IgD-negative memory B cell (primary cell): ENCODE data around the gene VAT1. TPM values are rescaled to one million over a fixed set of nuclear protein-coding genes. Genes with fewer than 3 reads are reported as not detected.
"Not testable (repeated sequence)": the region's sequence is repeated elsewhere in the genome, so short reads cannot be mapped to it uniquely, and the experiment has no call there.

Experiments
- H3K27ac Mint-ChIP-seq, 3 donors: one replicate each; pipeline ENCODE4 v1.8.0; 2020 to 2022; ENCODE audit warnings: mild to moderate bottlenecking in 3 of 3, mixed read lengths in 3 of 3, moderate library complexity in 1 of 3
- H3K27me3 Mint-ChIP-seq: one replicate; pipeline ENCODE4 v1.8.0; 2021; ENCODE audit warnings: mixed read lengths
- H3K36me3 Mint-ChIP-seq: one replicate; pipeline ENCODE4 v1.8.0; 2020; ENCODE audit warnings: mild to moderate bottlenecking, mixed read lengths
- H3K4me1 Mint-ChIP-seq, 3 donors: one replicate each; pipeline ENCODE4 v1.8.0; 2020 to 2022; ENCODE audit warnings: mixed read lengths in 3 of 3, mild to moderate bottlenecking in 1 of 3
- H3K4me3 Mint-ChIP-seq, 4 donors: one replicate each; pipeline ENCODE4 v1.8.0; 2020 to 2022; ENCODE audit warnings: mild to moderate bottlenecking in 4 of 4, mixed read lengths in 4 of 4, moderate library complexity in 3 of 4
- H3K9me3 Mint-ChIP-seq, 3 donors: one replicate each; pipeline ENCODE4 v1.8.0; 2020 to 2021; ENCODE audit warnings: mixed read lengths in 3 of 3, mild to moderate bottlenecking in 1 of 3
- polyA plus RNA-seq: library from polyadenylated mRNA; unstranded; fragments of 300-500 nt; fragmentation: Illumina TruSeq; gene quantifications from one replicate; pipeline ENCODE4 v1.2.3, GENCODE V29; 2021

Gene VAT1
- polyA plus RNA-seq, 1 donor from 2014 or later, result 47.6 TPM

DNA sequence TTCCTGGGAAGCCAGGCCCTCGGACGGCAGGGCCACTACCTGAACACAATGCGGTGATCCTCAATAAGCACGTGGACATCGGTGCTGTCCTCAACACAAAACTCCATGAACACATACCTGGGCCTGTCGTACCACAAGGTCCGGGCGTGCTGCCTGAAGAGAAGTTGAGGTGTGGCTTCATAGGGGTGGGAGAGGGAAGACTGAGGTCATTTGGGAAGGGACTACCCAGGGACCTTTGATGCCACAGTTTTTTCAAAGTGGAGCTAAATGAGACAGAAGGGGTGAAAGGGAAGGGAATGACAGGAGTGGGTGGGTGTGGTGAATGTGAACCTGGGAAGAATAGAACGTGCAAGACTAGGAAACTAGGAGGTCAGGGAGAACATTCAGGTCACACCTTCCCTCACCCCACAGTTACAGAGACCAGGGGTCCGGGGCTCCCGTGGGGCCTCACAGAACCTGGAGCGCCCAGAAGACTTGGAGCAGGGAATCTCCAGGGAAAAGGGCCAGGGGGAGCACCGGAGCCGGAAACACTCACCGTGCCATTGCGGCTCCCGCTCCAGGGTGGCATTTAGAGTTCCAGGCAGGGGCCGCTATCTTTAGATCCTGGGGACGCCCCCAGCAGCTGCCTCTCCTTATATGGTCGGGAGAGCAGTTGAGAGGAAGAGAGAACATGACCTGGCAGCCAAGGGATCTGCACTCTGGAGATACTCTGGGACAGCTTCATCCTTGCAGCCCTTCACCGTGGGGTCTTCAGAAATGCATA is 42.5 kb downstream of the VAT1 start, which contains the start of gene PTGES3L:
PTGES3L (minus strand) TSS at position 570 of the 763 bp plus-strand sequence; CDS start at position 543, 27 bp downstream.
- Mint-ChIP-seq H3K27ac (peak within 1 kb of the TSS; percentile 86 to 99 (median 98)), H3K4me3 (peak within 1 kb of the TSS; percentile 87 to 98 (median 94)), H3K4me1 (peaks cover 17 to 27% (median 24%) of the 10 kb centered on the region in 3 donors), H3K9me3 (no peaks in the 10 kb centered on the region), H3K36me3 (peaks cover 1% of the 10 kb centered on the region), H3K27me3 (no peaks in the 10 kb centered on the region)

- H3K27me3 Mint-ChIP-seq, H3K36me3 Mint-ChIP-seq, H3K9me3 Mint-ChIP-seq: not testable (repeated sequence)
- Mint-ChIP-seq H3K4me1 (peaks cover 4 to 13% (median 7%) of the 10 kb centered on the region in 3 donors), H3K4me3 (peak overlapping the region in 1 of 4 donors; percentile 13), H3K27ac (peak overlapping the region in 1 of 3 donors; percentile 17)
These were observed 46.5 kb downstream of the VAT1 start for GRCh38 chr17:42975701-42976100.

GRCh38 chr17:42975265-42975664 is 46.9 kb downstream of the VAT1 start:
- no peaks in the 10 kb centered on the region for H3K9me3 Mint-ChIP-seq
- H3K4me3 Mint-ChIP-seq, result peak overlapping the region in 1 of 4 donors; percentile 13
- H3K27me3 Mint-ChIP-seq, result no peaks in the 10 kb centered on the region
- H3K27ac Mint-ChIP-seq, result peak overlapping the region in 1 of 3 donors; percentile 17
- no peaks in the 10 kb centered on the region for H3K36me3 Mint-ChIP-seq
- peaks cover 4 to 12% (median 7%) of the 10 kb centered on the region in 3 donors for H3K4me1 Mint-ChIP-seq

DNA sequence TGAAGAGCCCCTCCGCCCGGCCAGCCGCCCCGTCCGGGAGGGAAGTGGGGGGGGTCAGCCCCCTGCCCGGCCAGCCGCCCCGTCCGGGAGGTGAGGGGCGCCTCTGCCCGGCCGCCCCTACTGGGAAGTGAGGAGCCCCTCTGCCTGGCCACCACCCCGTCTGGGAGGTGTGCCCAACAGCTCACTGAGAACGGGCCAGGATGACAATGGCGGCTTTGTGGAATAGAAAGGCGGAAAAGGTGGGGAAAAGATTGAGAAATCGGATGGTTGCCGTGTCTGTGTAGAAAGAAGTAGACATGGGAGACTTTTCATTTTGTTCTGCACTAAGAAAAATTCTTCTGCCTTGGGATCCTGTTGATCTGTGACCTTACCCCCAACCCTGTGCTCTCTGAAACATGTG is 48.9 kb downstream of the VAT1 start:
- H3K9me3 Mint-ChIP-seq, H3K27me3 Mint-ChIP-seq, H3K27ac Mint-ChIP-seq, H3K4me1 Mint-ChIP-seq, H3K36me3 Mint-ChIP-seq, H3K4me3 Mint-ChIP-seq: not testable (repeated sequence)

- H3K4me1 Mint-ChIP-seq, result peaks cover 0 to 5% (median 0%) of the 10 kb centered on the region in 3 donors
- H3K27me3 Mint-ChIP-seq, result no peaks in the 10 kb centered on the region
- no peak overlapping the region for H3K4me3 Mint-ChIP-seq
- no peaks in the 10 kb centered on the region for H3K36me3 Mint-ChIP-seq
- H3K9me3 Mint-ChIP-seq, result no peaks in the 10 kb centered on the region
- no peak overlapping the region for H3K27ac Mint-ChIP-seq
These were observed 50.6 kb downstream of the VAT1 start for GRCh38 chr17:42971589-42971988.

GRCh38 chr17:42969001-42969581 is 53.1 kb downstream of the VAT1 start:
- H3K36me3 Mint-ChIP-seq, result no peaks in the 10 kb centered on the region
- H3K27ac Mint-ChIP-seq, result peak overlapping the region in 1 of 3 donors; percentile 26
- H3K9me3 Mint-ChIP-seq, result no peaks in the 10 kb centered on the region
- H3K27me3 Mint-ChIP-seq, result peaks cover 1% of the 10 kb centered on the region
- no peak overlapping the region for H3K4me3 Mint-ChIP-seq
- H3K4me1 Mint-ChIP-seq, result peaks cover 5 to 8% (median 5%) of the 10 kb centered on the region in 3 donors

DNA sequence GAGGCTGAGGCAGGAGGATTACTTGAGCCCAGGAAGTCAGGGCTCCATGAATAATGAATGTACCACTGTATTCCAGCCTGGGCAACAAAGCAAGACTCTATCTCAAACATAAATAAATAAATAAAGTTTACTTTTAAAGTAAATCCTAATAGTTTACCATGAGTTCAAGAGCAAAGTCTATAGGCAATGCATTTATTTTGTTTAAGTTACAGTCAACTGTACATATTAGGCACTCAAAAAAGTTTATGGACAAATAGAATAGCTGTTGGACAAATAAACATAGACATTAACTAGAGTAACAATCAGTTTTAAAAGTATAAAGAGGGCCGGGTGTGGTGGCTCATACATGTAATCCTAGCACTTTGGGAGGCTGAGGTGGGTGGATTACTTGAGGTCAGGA is 54.3 kb downstream of the VAT1 start:
- Mint-ChIP-seq H3K36me3 (peaks cover 3% of the 10 kb centered on the region), H3K27ac (no peak overlapping the region), H3K4me3 (no peak overlapping the region), H3K4me1 (peaks cover 10 to 14% (median 11%) of the 10 kb centered on the region in 3 donors), H3K9me3 (no peaks in the 10 kb centered on the region), H3K27me3 (peaks cover 1% of the 10 kb centered on the region)

Other genes with a start within 250 kb of the VAT1 start
- 45.6 TPM for gene VPS25, start 248.9 kb downstream of the VAT1 start, polyA plus RNA-seq
- not detected for gene WNK4, start 241.8 kb downstream of the VAT1 start, polyA plus RNA-seq
- 117 TPM for gene COA3, start 223.7 kb downstream of the VAT1 start, polyA plus RNA-seq
- gene CNTD1, start 223.5 kb downstream of the VAT1 start, polyA plus RNA-seq, result 0.41 TPM
- 136 TPM for gene BECN1, start 198.1 kb downstream of the VAT1 start, polyA plus RNA-seq
- 116 TPM for gene PSME3, start 189.0 kb downstream of the VAT1 start, polyA plus RNA-seq
- not detected for gene AOC2, start 177.8 kb downstream of the VAT1 start, polyA plus RNA-seq
- gene AOC3, start 171.2 kb downstream of the VAT1 start, polyA plus RNA-seq, result not detected
- not detected for gene G6PC1, start 121.6 kb downstream of the VAT1 start, polyA plus RNA-seq
- 48.9 TPM for gene AARSD1, start 57.9 kb downstream of the VAT1 start, polyA plus RNA-seq
- gene PTGES3L, start 42.3 kb downstream of the VAT1 start, polyA plus RNA-seq, result 1.4 TPM
- 24.0 TPM for gene RUNDC1, start 41.8 kb downstream of the VAT1 start, polyA plus RNA-seq
- 2,481 TPM for gene RPL27, start 24.0 kb downstream of the VAT1 start, polyA plus RNA-seq
- 63.7 TPM for gene IFI35, start 15.6 kb downstream of the VAT1 start, polyA plus RNA-seq
- gene RND2, start 2.8 kb upstream of the VAT1 start, polyA plus RNA-seq, result 0.05 TPM
- 3.2 TPM for gene BRCA1, start 103.0 kb upstream of the VAT1 start, polyA plus RNA-seq
- 45.1 TPM for gene NBR1, start 148.8 kb upstream of the VAT1 start, polyA plus RNA-seq
- gene TMEM106A, start 189.5 kb upstream of the VAT1 start, polyA plus RNA-seq, result 10.4 TPM
- 3.0 TPM for gene CCDC200, start 206.2 kb upstream of the VAT1 start, polyA plus RNA-seq
- not detected for gene RNU2-1, start 211.6 kb upstream of the VAT1 start, polyA plus RNA-seq